MM.1S (cell line): ENCODE data around the gene SDHB.

Experiments
- DNase-seq: peaks from one replicate; pipeline ENCODE4 v3.0.0-alpha.2; 2015
- H2AFZ ChIP-seq: fragments of 300-600 bp; sonication (generic); 2 replicates; pipeline ENCODE4 v1.6.0; 2016; ENCODE audit warnings: antibody characterized with exemption, low read length
- H3F3A ChIP-seq: fragments of 300-600 bp; sonication (generic); 2 replicates; pipeline ENCODE4 v1.6.1; 2016; ENCODE audit warnings: mild to moderate bottlenecking, antibody characterized with exemption, low read length, moderate library complexity, mixed read lengths; ENCODE audit not compliant: insufficient read depth
- H3K27ac ChIP-seq: fragments of 300-600 bp; sonication (generic); 2 replicates; pipeline ENCODE4 v1.5.1; 2016; ENCODE audit warnings: mild to moderate bottlenecking, low read length
- H3K27me3 ChIP-seq: fragments of 300-600 bp; sonication (generic); replicated peaks from 2 replicates; pipeline ENCODE4 v1.6.0; 2016; ENCODE audit warnings: low read length; ENCODE audit not compliant: insufficient read depth
- H3K36me3 ChIP-seq: fragments of 300-600 bp; sonication (generic); replicated peaks from 2 replicates; pipeline ENCODE4 v1.6.1; 2016; ENCODE audit warnings: mild to moderate bottlenecking, low read length, mixed read lengths; ENCODE audit not compliant: insufficient read depth
- H3K4me1 ChIP-seq: fragments of 300-600 bp; sonication (generic); 2 replicates; pipeline ENCODE4 v1.6.1; 2016; ENCODE audit warnings: low read length, mixed read lengths
- H3K4me2 ChIP-seq: fragments of 300-600 bp; sonication (generic); 2 replicates; pipeline ENCODE4 v1.6.0; 2016; ENCODE audit warnings: low read depth, low read length
- H3K4me3 ChIP-seq: fragments of 300-600 bp; sonication (generic); 2 replicates; pipeline ENCODE4 v1.5.1; 2016; ENCODE audit warnings: low read length, mixed read lengths
- H3K79me2 ChIP-seq: fragments of 300-600 bp; sonication (generic); 2 replicates; pipeline ENCODE4 v1.6.1; 2016; ENCODE audit warnings: mixed run types, low read length, mixed read lengths
- H3K9ac ChIP-seq: fragments of 300-600 bp; sonication (generic); 2 replicates; pipeline ENCODE4 v1.6.1; 2016; ENCODE audit warnings: low read length, mixed read lengths
- H3K9me2 ChIP-seq: fragments of 300-600 bp; sonication (generic); replicated peaks from 2 replicates; pipeline ENCODE4 v1.6.1; 2016; ENCODE audit warnings: mild to moderate bottlenecking, low read length, mixed read lengths; ENCODE audit not compliant: insufficient read depth
- H3K9me3 ChIP-seq: fragments of 300-600 bp; sonication (generic); replicated peaks from 2 replicates; pipeline ENCODE4 v1.6.1; 2016; ENCODE audit warnings: mild to moderate bottlenecking, low read length, mixed read lengths; ENCODE audit not compliant: insufficient read depth
- H4K20me1 ChIP-seq: fragments of 300-600 bp; sonication (generic); 2 replicates; pipeline ENCODE4 v1.6.1; 2016; ENCODE audit warnings: mild to moderate bottlenecking, low read length, moderate library complexity, mixed read lengths; ENCODE audit not compliant: insufficient read depth
- CTCF ChIP-seq: fragments of 300-600 bp; sonication (generic); IDR thresholded peaks from 2 replicates; pipeline ENCODE4 v1.5.1; 2016; ENCODE audit warnings: antibody characterized with exemption, low read length, mixed read lengths
- EZH2 ChIP-seq: fragments of 300-600 bp; sonication (generic); optimal IDR thresholded peaks from 2 replicates; pipeline ENCODE3; 2017; ENCODE audit warnings: low read depth, mild to moderate bottlenecking, antibody characterized with exemption, low read length, mixed read lengths
- EZH2phosphoT487 ChIP-seq: fragments of 300-600 bp; sonication (generic); IDR thresholded peaks from 2 replicates; pipeline ENCODE4 v1.6.1; 2018; ENCODE audit warnings: antibody characterized with exemption, low read length

SDHB gene

GRCh38 chr1:16969651-16970050 lies 84.2 kb downstream of the SDHB start:
- Histone ChIP-seq H3K27ac (no peak overlapping the region), H3K4me1 (no peaks in the 10 kb centered on the region), H4K20me1 (no peaks in the 10 kb centered on the region), H3K27me3 (no peaks in the 10 kb centered on the region), H3K79me2 (no peaks in the 10 kb centered on the region), H3K9me2 (no peaks in the 10 kb centered on the region), H2AFZ (no peak overlapping the region), H3K9ac (no peak overlapping the region), H3K9me3 (no peaks in the 10 kb centered on the region), H3K4me3 (no peak overlapping the region), H3K36me3 (no peaks in the 10 kb centered on the region), H3F3A (no peaks in the 10 kb centered on the region), H3K4me2 (no peak overlapping the region)
- DNase-seq = no peak
- no peak for TF ChIP-seq CTCF
- TF ChIP-seq EZH2 = no peak
- no peak for TF ChIP-seq EZH2phosphoT487

- Histone ChIP-seq H3K27me3 (no peaks in the 10 kb centered on the region), H3K9ac (no peak overlapping the region), H4K20me1 (no peaks in the 10 kb centered on the region), H3K4me1 (no peaks in the 10 kb centered on the region), H3K9me2 (no peaks in the 10 kb centered on the region), H2AFZ (no peak overlapping the region), H3K36me3 (no peaks in the 10 kb centered on the region), H3K4me2 (no peak overlapping the region), H3K27ac (no peak overlapping the region), H3F3A (no peaks in the 10 kb centered on the region), H3K9me3 (no peaks in the 10 kb centered on the region), H3K4me3 (no peak overlapping the region), H3K79me2 (no peaks in the 10 kb centered on the region)
- DNase-seq = no peak
- TF ChIP-seq EZH2phosphoT487 (no peak), EZH2 (no peak), CTCF (no peak)
Observed at GRCh38 chr1:16969057-16969611, 84.7 kb downstream of the SDHB start.
